ENCODE measurements around the gene PHF2.

PHF2 gene

DNA sequence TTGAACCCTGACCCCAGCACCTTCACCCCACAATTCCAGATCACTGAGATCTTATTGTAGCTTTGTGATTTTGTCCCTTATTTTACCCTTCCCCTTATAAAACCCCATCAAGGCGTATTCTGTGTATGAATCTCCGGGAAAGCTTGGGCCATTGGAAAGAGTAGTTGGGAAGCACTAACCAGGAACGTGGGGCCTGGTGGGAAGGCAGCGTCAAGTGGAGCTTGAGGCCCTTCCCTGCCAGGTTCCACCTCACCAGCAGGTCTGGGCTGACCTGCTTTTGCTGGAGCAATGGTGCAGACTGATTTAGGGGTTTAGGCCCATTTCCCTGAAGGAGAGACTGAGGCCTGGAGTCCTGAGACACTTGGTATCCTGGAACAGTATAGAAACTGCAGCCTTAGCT lies 9.3 kb downstream of the PHF2 start:
- DNase-seq (ENCODE audit: insufficient read length, low spot score): no peak
- FAIRE-seq: no peak

DNA sequence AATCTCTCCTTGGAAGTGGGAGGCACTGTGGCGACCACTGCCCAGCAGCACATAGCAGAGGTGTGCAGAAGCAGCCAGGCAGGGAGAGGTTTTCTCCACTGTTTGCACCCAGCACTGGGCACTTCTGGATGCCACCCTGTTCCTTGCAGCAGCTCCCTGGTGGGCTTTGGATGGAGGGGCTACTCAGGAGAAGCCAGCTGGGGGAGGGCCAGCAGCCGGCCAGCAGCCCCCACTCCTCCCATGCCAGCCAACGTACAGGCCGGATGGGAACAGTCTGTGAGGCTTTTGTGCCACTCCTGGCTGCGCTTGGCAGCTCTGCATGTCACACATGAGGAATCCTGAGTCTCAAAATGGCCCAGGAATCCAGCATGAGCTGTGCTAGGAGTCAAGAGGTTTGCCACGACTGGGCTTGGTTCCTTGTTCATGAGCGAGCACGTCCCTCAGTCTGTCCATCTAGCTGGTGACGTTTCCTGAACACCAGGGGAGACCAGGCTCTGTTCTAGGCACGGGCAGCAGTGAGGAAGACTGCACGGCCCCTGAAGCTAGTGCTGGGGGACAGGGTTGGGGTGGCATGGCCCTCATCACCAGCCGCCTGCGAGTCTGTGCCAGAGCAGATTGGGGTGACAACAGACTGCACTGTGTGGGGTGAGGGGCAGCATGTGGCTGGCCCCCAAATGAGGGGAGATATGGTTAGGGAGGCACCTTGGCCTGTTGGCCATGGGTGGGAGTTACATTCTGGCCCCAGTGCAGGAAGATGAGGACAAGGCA lies 10.1 kb downstream of the PHF2 start:
- DNase-seq (ENCODE audit: insufficient read length, low spot score) (no peak), FAIRE-seq (no peak)

GRCh38 chr9:93587284-93587650 lies 10.9 kb downstream of the PHF2 start:
- FAIRE-seq: no peak
- no peak for DNase-seq (ENCODE audit: insufficient read length, low spot score)

DNA sequence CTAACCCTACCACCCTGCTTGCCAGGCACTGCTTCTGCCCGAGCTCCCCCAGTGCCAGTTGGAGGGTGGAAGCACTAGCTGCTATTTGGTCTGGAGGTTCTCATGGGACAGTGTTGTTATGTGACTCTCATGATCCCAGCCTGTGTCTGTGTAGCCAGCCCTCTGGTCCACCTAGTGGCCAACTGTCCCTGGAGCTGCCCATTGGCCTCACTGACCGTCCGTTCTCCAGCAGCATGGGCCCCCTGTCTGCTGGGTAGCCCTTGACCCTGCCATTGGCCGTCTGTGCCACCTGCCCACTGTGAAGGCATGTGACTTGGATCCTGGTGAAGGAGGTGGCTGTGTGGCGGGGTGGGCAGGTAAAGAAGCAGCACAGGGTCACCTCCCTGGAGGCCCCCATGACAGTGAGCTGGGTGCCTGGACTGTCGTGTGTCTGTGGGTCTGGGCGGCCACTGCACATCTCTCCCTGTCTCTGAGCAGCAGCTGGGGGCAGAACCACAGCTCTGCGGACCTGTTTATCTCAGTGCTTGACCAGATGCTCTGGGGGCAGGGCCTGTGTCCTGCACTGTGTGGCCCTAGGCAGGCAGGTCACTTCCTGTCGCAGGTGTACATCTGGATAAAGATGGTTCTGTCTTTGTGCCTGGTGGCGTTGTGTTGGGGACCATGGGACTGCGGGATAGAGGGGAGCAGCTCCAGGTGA lies 11.4 kb downstream of the PHF2 start:
- FAIRE-seq (no peak), DNase-seq (ENCODE audit: insufficient read length, low spot score) (no peak)

GRCh38 chr9:93588641-93589609 lies 12.5 kb downstream of the PHF2 start:
- no peak for FAIRE-seq
- DNase-seq (ENCODE audit: insufficient read length, low spot score): no peak

DNA sequence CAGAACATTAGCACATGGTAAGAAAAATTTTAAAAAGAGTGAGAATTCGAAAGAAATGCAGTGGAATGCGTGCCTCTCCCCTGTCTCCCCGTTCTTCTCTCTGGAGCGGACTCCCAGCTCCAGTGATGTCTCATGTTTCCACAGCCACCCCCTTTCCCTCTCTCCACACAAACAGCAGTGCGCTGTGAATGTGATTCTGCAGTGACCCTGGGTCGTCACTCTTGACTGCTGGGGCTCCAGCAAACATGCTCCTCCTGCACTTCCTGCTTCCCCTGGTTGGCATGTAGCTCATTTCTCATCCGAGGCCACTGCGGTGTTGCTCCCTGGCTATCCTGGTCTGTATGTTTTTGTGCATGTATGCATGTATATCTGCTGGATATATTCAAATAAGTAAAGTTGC lies 13.3 kb downstream of the PHF2 start:
- FAIRE-seq: no peak

DNA sequence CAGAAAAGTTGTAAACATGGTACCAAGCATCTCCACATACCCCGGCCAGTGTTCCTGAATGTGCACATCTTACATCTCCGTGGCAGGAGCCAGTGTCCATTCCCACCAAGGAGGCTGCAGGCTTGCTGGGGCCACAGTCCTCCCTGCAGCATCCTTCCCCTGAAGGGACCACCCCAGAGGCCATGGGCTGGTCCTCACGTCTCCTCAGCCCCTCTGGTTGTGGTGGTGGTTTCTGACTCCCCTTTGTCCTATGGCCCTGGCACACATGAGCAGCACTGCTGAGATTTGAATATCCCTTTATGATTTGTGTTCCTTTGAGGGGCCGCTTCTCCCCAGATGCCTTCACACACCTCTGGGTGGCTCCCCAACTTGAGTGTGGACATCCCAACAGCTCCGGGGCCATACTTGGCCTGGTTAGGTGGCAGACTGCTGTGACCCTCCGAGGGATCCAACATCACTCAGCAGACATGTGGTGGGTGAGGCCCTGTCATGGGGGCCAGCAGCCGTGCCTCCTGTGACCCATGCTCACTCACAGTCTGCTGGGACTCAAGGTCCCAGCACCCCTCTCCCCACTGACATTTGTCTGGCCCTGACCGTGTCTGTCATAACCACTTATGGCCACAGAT lies 14.3 kb downstream of the PHF2 start:
- FAIRE-seq (no peak), DNase-seq (ENCODE audit: insufficient read length, low spot score) (no peak)

More for the DNA sequence above, 13.3 kb downstream of the PHF2 start:
- no peak for DNase-seq (ENCODE audit: insufficient read length, low spot score)

GRCh38 chr9:93591301-93592007 lies 15.1 kb downstream of the PHF2 start:
- FAIRE-seq (no peak), DNase-seq (ENCODE audit: insufficient read length, low spot score) (no peak)

DNA sequence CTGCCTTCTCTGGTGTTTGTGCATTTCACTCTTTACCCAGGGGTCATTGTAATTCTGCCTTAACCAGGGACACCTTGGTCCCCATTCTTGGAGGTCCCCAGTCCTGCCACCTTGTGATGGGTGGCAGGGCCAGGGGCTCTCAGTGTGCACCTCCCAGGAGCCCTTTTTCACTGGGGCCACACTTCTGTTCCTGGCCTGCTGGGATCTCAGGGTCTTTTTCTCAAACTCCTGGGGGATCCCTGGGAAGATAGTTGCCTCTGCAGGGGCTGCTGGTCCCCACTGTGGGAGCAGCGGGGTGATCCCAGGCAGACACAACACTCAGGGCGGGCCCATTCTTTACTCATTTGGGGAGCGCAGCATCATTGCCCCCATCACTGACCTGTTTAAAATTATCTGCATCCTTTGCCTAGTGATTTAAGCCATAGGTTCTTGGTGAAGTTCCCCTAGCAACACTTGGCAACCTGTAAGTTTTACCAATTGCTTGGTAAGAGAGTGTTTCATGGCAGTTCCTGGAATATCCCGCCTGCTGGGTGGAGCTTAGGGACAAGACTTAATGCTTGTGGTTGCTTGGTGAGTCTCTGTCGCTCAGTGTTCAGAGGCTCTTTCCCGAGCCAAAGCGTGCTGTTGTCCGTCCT lies 15.7 kb downstream of the PHF2 start:
- DNase-seq (ENCODE audit: insufficient read length, low spot score) (no peak), FAIRE-seq (no peak)

GRCh38 chr9:93592643-93593021 lies 16.2 kb downstream of the PHF2 start:
- no peak for FAIRE-seq

DNA sequence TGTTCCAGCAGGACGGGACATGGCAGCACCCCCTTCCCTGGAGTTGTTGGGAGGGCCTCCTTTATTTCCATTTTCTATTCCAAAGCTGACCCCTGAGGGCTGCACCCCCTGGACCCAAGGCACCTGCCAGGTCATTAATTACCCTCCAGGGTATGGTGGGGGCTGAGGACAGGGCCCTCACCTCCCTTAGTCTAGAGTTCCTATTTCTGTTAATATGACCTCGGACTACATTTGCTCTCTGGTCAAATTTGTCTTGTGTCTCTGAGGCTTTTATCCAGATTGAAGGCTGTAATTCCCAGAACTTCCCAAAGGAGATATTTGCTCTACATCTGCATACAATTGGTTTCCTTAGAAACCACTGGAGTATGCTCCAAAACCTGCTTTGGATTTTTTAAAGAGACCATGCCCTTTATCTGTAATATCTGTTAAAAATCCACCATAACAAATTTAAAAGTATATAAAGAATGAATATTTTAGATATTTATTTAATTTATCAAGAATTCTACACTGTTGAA lies 16.8 kb downstream of the PHF2 start:
- no peak for FAIRE-seq
- no peak for DNase-seq (ENCODE audit: insufficient read length, low spot score)

More at GRCh38 chr9:93592643-93593021, 16.2 kb downstream of the PHF2 start:
- DNase-seq (ENCODE audit: insufficient read length, low spot score): no peak

GRCh38 chr9:93594041-93594756 lies 17.8 kb downstream of the PHF2 start:
- FAIRE-seq (no peak), DNase-seq (ENCODE audit: insufficient read length, low spot score) (no peak)

GRCh38 chr9:93595461-93595860 lies 19.1 kb downstream of the PHF2 start:
- FAIRE-seq (no peak), DNase-seq (ENCODE audit: insufficient read length, low spot score) (no peak)

DNA sequence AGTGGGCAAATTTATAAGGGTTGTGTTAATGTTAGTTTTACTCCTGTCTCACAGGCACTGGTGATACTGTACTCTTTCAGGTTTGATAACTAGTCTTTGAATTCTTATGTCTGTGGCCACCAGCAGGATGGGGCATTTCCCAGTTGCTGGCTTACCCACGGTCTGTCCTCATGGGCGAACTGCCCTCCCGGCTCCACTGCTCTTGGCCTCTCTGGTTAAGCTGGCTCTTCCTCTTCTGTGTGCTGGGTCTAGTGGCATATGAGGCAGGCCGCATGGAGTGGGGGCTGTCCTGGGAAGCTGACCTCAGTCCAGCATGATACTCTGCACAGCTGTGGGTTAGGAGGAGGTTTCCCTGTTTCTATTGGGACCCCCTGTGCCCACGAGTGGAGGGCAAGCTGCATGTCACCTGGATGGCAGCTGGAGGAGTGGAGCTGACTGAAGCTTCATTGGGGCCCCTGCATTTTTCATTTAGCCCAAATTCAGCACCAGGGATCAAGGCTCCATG lies 19.5 kb downstream of the PHF2 start:
- DNase-seq (ENCODE audit: insufficient read length, low spot score): no peak
- FAIRE-seq: no peak

GRCh38 chr9:93596399-93596798 lies 20.0 kb downstream of the PHF2 start:
- no peak for DNase-seq (ENCODE audit: insufficient read length, low spot score)

GRCh38 chr9:93597142-93597706 lies 20.8 kb downstream of the PHF2 start:
- no peak for FAIRE-seq

More at GRCh38 chr9:93596399-93596798, 20.0 kb downstream of the PHF2 start:
- FAIRE-seq: no peak

DNA sequence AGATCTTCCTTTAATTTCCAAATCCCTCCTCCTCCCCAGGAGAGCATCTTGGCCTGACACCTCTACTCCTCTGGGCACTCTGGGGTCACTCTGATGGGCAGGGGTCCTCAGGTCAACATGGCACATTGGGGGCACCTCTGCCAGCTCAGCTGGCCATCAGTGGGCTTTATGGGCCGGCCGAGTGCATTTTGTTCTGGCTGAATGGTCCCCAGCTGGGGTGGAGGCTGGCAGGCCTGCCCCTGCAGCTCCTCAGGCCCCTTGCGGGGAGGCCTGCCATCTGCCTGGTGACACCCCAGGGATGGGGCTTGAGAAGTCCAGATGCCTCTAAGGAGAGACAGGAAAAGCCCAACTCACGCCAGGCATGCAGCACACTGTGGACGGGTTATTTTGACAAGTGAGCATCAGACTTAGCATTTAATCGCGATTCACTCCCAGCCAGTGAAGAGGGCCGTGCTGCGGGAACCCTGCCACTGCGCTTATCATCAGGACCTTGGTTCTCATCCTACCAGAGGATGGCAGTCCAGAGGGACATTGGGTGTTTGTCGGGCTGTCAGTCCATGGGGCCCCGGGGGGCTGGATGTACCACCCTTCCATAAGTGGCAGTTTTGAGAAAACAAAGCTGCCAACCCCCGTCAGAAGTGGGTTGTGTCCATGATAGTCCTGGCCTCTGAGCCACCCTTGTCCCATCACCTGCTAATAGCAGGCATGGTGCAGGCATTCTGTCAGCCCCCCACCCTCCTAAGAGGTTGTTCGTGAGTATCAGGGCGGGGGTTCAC lies 21.7 kb downstream of the PHF2 start:
- no peak for DNase-seq (ENCODE audit: insufficient read length, low spot score)
- FAIRE-seq: no peak

More at GRCh38 chr9:93597142-93597706, 20.8 kb downstream of the PHF2 start:
- DNase-seq (ENCODE audit: insufficient read length, low spot score): no peak
